Stimulated activated CD4-positive, alpha-beta T cell treated with anti-CD3 and anti-CD28 coated beads, TNF-alpha, amount 100 ng/mL, for 24 hours (primary cell): ENCODE data around the gene ADPRHL1.

Source experiments
- DNase-seq, 3 experiments: peaks; one replicate each; pipeline ENCODE4 v3.0.0-alpha.2; 2020; ENCODE audit warnings: low read depth in 3 of 3

Gene ADPRHL1

DNA sequence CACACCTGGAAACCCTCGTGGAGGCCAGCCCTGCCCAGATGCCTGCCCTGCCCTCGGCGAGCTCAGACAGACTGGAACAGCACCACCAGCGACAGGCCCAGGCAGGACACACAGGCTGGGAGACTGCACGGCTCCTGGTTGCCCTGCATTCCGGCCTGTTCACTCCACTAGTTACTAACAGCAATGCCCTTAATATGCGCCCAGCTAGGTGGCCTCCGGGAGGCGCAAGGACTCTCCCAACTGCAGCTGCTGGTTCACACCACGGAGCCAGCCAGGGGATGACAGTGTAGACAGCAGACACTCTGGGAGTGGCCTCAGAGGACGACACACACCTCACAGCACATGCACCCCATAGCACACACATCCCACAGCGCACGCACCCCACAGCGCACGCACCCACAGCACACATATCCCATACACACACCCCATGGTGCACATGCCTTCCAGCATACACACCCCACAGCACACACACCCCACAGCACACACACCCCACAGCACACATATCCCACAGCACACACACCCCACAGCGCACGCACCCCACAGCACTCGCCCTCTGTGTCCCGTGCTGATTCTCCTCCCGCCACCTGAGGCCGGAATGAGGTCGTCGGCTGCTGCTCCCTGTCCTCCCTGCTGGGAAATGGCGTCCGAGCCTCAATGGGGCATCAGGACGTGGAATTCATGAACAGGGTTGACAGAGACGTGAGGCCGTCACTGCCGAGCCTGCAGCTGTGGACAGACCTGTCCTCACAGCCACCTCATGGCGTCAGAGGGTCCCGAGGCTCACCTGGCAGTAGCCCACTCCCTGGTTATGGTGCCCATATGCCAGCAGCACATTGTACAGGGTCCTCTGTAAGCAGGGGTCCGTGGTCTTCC lies 103.0 kb downstream of the ADPRHL1 start:
- no peak for DNase-seq
